ENCODE data around the gene FXYD1. TPM values are rescaled to one million over a fixed set of nuclear protein-coding genes. Genes with fewer than 3 reads are reported as not detected.

Gene FXYD1
- total and polyA plus RNA-seq, 2 of the 8 experiments (the other 6 are each of a cell fraction or from before 2014, with no cell fraction given): 1.6 to 8.1 TPM

DNA sequence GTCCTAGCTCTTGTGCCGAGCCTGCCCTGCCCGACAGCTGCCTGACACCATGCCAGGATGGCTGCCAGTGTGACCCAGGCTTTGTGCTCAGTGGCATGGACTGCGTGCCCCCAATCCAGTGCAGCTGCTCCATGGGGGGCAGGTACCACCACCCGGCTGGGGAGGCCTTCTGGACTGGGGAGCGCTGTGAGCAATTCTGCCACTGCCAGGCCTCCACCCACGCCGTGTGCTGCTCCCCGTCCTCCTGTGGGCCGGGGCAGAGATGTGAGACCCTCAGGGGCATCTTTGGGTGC, 32.4 kb upstream of the FXYD1 start:
- 94% methylated on average over 9 of the region's 9 CpGs; no CpG with 5 or more reads in 1 of the 2 experiments for WGBS, 2 experiments (ENCODE audit: extremely low coverage in 1 of 2, insufficient coverage in 1 of 2, insufficient read length in 1 of 2, insufficient replicate concordance in 2 of 2, low coverage in 1 of 2, low lambda C conversion rate in 2 of 2, missing lambda C conversion rate in 1 of 2)
- POLR2A ChIA-PET (ENCODE audit: partially characterized antibody): interaction anchor here (0.7 to 1.7 kb wide), 3 partner anchors 8 to 18 kb away, joined by 3 to 4 read pairs (median 3); no protein-coding TSS in a partner anchor

More for the DNA sequence above, 32.4 kb upstream of the FXYD1 start:
- H3K4me3 ChIP-seq (ENCODE audit: extremely low read depth in 1 of 4, insufficient read depth in 2 of 4, low read depth in 3 of 4, low read length in 4 of 4): no peak overlapping the region
- no peak overlapping the region for H2BK120ac ChIP-seq (replicated peaks; ENCODE audit: low read depth, low read length)
- H2BK5ac ChIP-seq (ENCODE audit: low read depth, low read length): no peak overlapping the region
- no peak overlapping the region for H3K56ac ChIP-seq (replicated peaks; ENCODE audit: insufficient read length, low read depth, low read length)
- FAIRE-seq (no peak), DNase-seq (ENCODE audit: low read depth in 1 of 2, low spot score in 2 of 2) (no peak)
- H3K9me3 ChIP-seq (ENCODE audit: insufficient read depth in 2 of 2, low read depth in 1 of 2, low read length in 1 of 2): no peaks in the 10 kb centered on the region
- H3K23ac ChIP-seq (ENCODE audit: insufficient read length): no peak overlapping the region
- H4K5ac ChIP-seq (ENCODE audit: insufficient read length, low read depth, low read length): no peak overlapping the region
- no peaks in the 10 kb centered on the region for H3K79me2 ChIP-seq (ENCODE audit: control insufficient read depth in 1 of 2, insufficient read depth in 2 of 2, low read length in 2 of 2)
- TF ChIP-seq CHD1 (IDR thresholded peaks at IDR 0.05; ENCODE audit: low read depth, low read length) (no peak), SP1 (IDR thresholded peaks at IDR 0.05; ENCODE audit: low read depth, low read length) (no peak), SIX5 (IDR thresholded peaks at IDR 0.05; ENCODE audit: low read depth, low read length) (no peak), NANOG (IDR thresholded peaks at IDR 0.05; ENCODE audit: insufficient read depth, low read depth, low read length, poor library complexity, severe bottlenecking) (no peak), CBX8 (IDR thresholded peaks at IDR 0.05; ENCODE audit: borderline replicate concordance, low read depth, low read length) (no peak)
- no peak overlapping the region for H2AFZ ChIP-seq (ENCODE audit: low read length)
- CTCF ChIA-PET (ENCODE audit: partially characterized antibody): interaction anchor here (1.0 to 1.7 kb wide), 4 partner anchors 9 to 62 kb away, joined by 3 to 7 read pairs (median 5); partner anchors contain the start of genes FXYD3 and LGI4
- no peak overlapping the region for H3K4ac ChIP-seq (replicated peaks; ENCODE audit: insufficient read length, low read depth, low read length)
- H3K36me3 ChIP-seq (ENCODE audit: control insufficient read depth in 2 of 4, insufficient read depth in 4 of 4, low read length in 3 of 4): no peaks in the 10 kb centered on the region
- H3K27ac ChIP-seq (ENCODE audit: low read depth, low read length): no peak overlapping the region
- H3K79me1 ChIP-seq (ENCODE audit: low read depth, low read length): no peaks in the 10 kb centered on the region
- no peak overlapping the region for H4K8ac ChIP-seq (ENCODE audit: extremely low read depth, insufficient read depth, low read length)
- H3K9ac ChIP-seq (replicated peaks in 1 of 4; ENCODE audit: extremely low read depth in 1 of 4, low read depth in 3 of 4, low read length in 3 of 4): no peak overlapping the region
- peaks cover 7% of the 10 kb centered on the region; the same call in 1 of the 2 replicates for H3K23me2 ChIP-seq (ENCODE audit: low read depth, low read length)
- no peak overlapping the region for H3K14ac ChIP-seq (ENCODE audit: insufficient read length)
- H3K18ac ChIP-seq (ENCODE audit: extremely low read depth, low read length): no peak overlapping the region
- no peak overlapping the region for H2AK5ac ChIP-seq (ENCODE audit: low read depth, low read length)
- H3K4me2 ChIP-seq (ENCODE audit: insufficient read depth in 1 of 2, low read depth in 2 of 2, low read length in 2 of 2): no peak overlapping the region
- no peak overlapping the region for H2BK20ac ChIP-seq (ENCODE audit: low read length)
- no peak overlapping the region for H4K91ac ChIP-seq (replicated peaks; ENCODE audit: insufficient read length, low read length)
- H2BK15ac ChIP-seq (ENCODE audit: low read length): no peak overlapping the region
- no peaks in the 10 kb centered on the region; a peak in 1 of 7 replicates for H3K27me3 ChIP-seq (replicated peaks in 1 of 4; ENCODE audit: control insufficient read depth in 3 of 4, extremely low read depth in 1 of 4, insufficient read depth in 3 of 4, low read length in 3 of 4)
- H3K4me1 ChIP-seq (replicated peaks in 1 of 4; ENCODE audit: control insufficient read depth in 3 of 4, insufficient read depth in 4 of 4, low read length in 3 of 4): peaks cover 0 to 4% (median 1%) of the 10 kb centered on the region in 4 experiments; a peak in 2 of 7 replicates
- H2BK12ac ChIP-seq (ENCODE audit: low read depth, low read length): no peak overlapping the region
- peaks cover 0 to 7% of the 10 kb centered on the region in 2 experiments for H4K20me1 ChIP-seq (replicated peaks in 1 of 2; ENCODE audit: control insufficient read depth in 1 of 2, insufficient read depth in 2 of 2, low read length in 2 of 2)

Data from H1 (cell line).